HG03439 (cell line): ENCODE measurements around the gene PSMC4.

ENCODE experiments used
- ATAC-seq: cut with Tn5 transposase; IDR thresholded peaks from one replicate; pipeline ENCODE4 v1.9.1; 2021; ENCODE audit warnings: mild to moderate bottlenecking, moderate library complexity; ENCODE audit not compliant: unreplicated experiment

The PSMC4 gene

GRCh38 chr19:39987167-39987566 lies 16.2 kb downstream of the PSMC4 start:
- no peak for ATAC-seq

GRCh38 chr19:39987596-39987995 lies 16.6 kb downstream of the PSMC4 start:
- ATAC-seq, result no peak

- ATAC-seq, result no peak
Measured at GRCh38 chr19:39993605-39994004, 22.6 kb downstream of the PSMC4 start.

- no peak for ATAC-seq
Measured at GRCh38 chr19:39994361-39994760, 23.4 kb downstream of the PSMC4 start.

GRCh38 chr19:39995794-39996193 lies 24.8 kb downstream of the PSMC4 start:
- ATAC-seq, result no peak

GRCh38 chr19:39996218-39996810 lies 25.3 kb downstream of the PSMC4 start:
- peak; percentile 40 for ATAC-seq

GRCh38 chr19:39996811-39997637 lies 26.1 kb downstream of the PSMC4 start, which contains the start of gene ZNF546:
Gene ZNF546, plus strand, starts transcription at chr19:39997060. Its CDS starts 1,267 bp downstream, at chr19:39998327.
- ATAC-seq, result peak; percentile 85

GRCh38 chr19:39997638-39998216 lies 26.8 kb downstream of the PSMC4 start:
- no peak for ATAC-seq

GRCh38 chr19:39998501-39998900 lies 27.5 kb downstream of the PSMC4 start:
- ATAC-seq, result no peak

- no peak for ATAC-seq
Measured at GRCh38 chr19:40005691-40006272, 34.8 kb downstream of the PSMC4 start.

- ATAC-seq, result no peak
Measured at GRCh38 chr19:40006273-40006691, 35.3 kb downstream of the PSMC4 start.

- no peak for ATAC-seq
Measured at GRCh38 chr19:40009674-40010073, 38.7 kb downstream of the PSMC4 start.

GRCh38 chr19:40013991-40014390 lies 43.0 kb downstream of the PSMC4 start:
- no peak for ATAC-seq

GRCh38 chr19:40023969-40024368 lies 53.0 kb downstream of the PSMC4 start:
- ATAC-seq, result no peak

- no peak for ATAC-seq
Measured at GRCh38 chr19:40025938-40026596, 55.1 kb downstream of the PSMC4 start.

- no peak for ATAC-seq
Measured at GRCh38 chr19:40026597-40026970, 55.6 kb downstream of the PSMC4 start.
